Measurements from ENCODE around the gene CD22.

The CD22 gene

GRCh38 chr19:35303357-35303915 lies 25.6 kb upstream of the CD22 start:
- Histone ChIP-seq H3K27me3 (replicated peaks; ENCODE audit: control insufficient read depth, insufficient read depth, low read length) (no peaks in the 10 kb centered on the region), H3K4me3 (replicated peaks; ENCODE audit: low read depth, low read length) (no peak overlapping the region), H3K36me3 (ENCODE audit: control insufficient read depth, insufficient read depth, low read length) (no peaks in the 10 kb centered on the region)
- DNase-seq (ENCODE audit: extremely low read depth, insufficient read length) = no peak
- no peak for TF ChIP-seq CTCF (IDR thresholded peaks at IDR 0.05; ENCODE audit: insufficient read depth, low read length, poor library complexity, severe bottlenecking)

GRCh38 chr19:35304036-35304435 lies 25.0 kb upstream of the CD22 start:
- DNase-seq (ENCODE audit: extremely low read depth, insufficient read length) = no peak
- Histone ChIP-seq H3K4me3 (replicated peaks; ENCODE audit: low read depth, low read length) (no peak overlapping the region), H3K36me3 (ENCODE audit: control insufficient read depth, insufficient read depth, low read length) (no peaks in the 10 kb centered on the region), H3K27me3 (replicated peaks; ENCODE audit: control insufficient read depth, insufficient read depth, low read length) (no peaks in the 10 kb centered on the region)
- no peak for TF ChIP-seq CTCF (IDR thresholded peaks at IDR 0.05; ENCODE audit: insufficient read depth, low read length, poor library complexity, severe bottlenecking)

- Histone ChIP-seq H3K36me3 (ENCODE audit: control insufficient read depth, insufficient read depth, low read length) (no peaks in the 10 kb centered on the region), H3K27me3 (replicated peaks; ENCODE audit: control insufficient read depth, insufficient read depth, low read length) (no peaks in the 10 kb centered on the region), H3K4me3 (replicated peaks; ENCODE audit: low read depth, low read length) (no peak overlapping the region)
- no peak for DNase-seq (ENCODE audit: extremely low read depth, insufficient read length)
- TF ChIP-seq CTCF (IDR thresholded peaks at IDR 0.05; ENCODE audit: insufficient read depth, low read length, poor library complexity, severe bottlenecking) = no peak
These were observed 23.8 kb upstream of the CD22 start for GRCh38 chr19:35305181-35305580.

- TF ChIP-seq CTCF (IDR thresholded peaks at IDR 0.05; ENCODE audit: insufficient read depth, low read length, poor library complexity, severe bottlenecking) = peak; percentile 68
- H3K27me3 ChIP-seq (replicated peaks; ENCODE audit: control insufficient read depth, insufficient read depth, low read length) = no peaks in the 10 kb centered on the region
- H3K4me3 ChIP-seq (replicated peaks; ENCODE audit: low read depth, low read length) = no peak overlapping the region
- no peak for DNase-seq (ENCODE audit: extremely low read depth, insufficient read length)
- H3K36me3 ChIP-seq (ENCODE audit: control insufficient read depth, insufficient read depth, low read length) = no peaks in the 10 kb centered on the region
These were observed 22.3 kb upstream of the CD22 start for GRCh38 chr19:35306473-35307246.

- DNase-seq (ENCODE audit: extremely low read depth, insufficient read length) = no peak
- H3K27me3 ChIP-seq (replicated peaks; ENCODE audit: control insufficient read depth, insufficient read depth, low read length) = no peaks in the 10 kb centered on the region
- H3K4me3 ChIP-seq (replicated peaks; ENCODE audit: low read depth, low read length) = no peak overlapping the region
- TF ChIP-seq CTCF (IDR thresholded peaks at IDR 0.05; ENCODE audit: insufficient read depth, low read length, poor library complexity, severe bottlenecking) = no peak
- H3K36me3 ChIP-seq (ENCODE audit: control insufficient read depth, insufficient read depth, low read length) = no peaks in the 10 kb centered on the region
These were observed 21.1 kb upstream of the CD22 start for GRCh38 chr19:35307931-35308330.
